ENCODE results near the gene TSPAN18. TPM values are rescaled to one million over a fixed set of nuclear protein-coding genes. Genes with fewer than 3 reads are reported as not detected.

TSPAN18 gene
- total and polyA plus RNA-seq, 2 experiments from 2014 or later = 9.5 to 21.5 TPM

DNA sequence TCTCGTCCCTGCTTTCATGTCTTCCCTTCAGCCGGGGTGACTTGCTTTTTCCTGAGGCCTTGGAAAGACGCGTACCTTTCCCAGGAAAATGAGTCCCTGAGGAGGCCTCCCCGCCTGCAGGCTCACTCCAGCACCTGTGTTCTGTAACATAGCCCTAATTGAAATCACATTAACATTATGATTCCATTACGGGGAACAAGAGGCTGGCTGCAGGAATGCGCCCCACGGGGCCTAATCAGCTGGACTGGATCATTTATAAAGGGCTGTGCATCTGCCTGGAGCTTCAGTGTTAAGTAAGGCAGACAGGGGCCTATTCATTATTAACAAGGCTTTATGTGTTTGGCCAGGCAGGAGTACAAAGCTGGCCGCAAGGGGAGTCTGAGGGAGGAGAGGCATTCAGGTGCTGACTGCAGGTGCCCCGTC lies 41.9 kb upstream of the TSPAN18 start:
- TF ChIP-seq EZH2 (IDR thresholded peaks at IDR 0.05; ENCODE audit: borderline replicate concordance) (no peak), EZH2phosphoT487 (IDR thresholded peaks at IDR 0.05; ENCODE audit: low read depth, severe bottlenecking, unreplicated experiment) (no peak)
- TF ChIP-seq, protein P1, sequence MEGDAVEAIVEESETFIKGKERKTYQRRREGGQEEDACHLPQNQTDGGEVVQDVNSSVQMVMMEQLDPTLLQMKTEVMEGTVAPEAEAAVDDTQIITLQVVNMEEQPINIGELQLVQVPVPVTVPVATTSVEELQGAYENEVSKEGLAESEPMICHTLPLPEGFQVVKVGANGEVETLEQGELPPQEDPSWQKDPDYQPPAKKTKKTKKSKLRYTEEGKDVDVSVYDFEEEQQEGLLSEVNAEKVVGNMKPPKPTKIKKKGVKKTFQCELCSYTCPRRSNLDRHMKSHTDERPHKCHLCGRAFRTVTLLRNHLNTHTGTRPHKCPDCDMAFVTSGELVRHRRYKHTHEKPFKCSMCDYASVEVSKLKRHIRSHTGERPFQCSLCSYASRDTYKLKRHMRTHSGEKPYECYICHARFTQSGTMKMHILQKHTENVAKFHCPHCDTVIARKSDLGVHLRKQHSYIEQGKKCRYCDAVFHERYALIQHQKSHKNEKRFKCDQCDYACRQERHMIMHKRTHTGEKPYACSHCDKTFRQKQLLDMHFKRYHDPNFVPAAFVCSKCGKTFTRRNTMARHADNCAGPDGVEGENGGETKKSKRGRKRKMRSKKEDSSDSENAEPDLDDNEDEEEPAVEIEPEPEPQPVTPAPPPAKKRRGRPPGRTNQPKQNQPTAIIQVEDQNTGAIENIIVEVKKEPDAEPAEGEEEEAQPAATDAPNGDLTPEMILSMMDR (IDR thresholded peaks at IDR 0.05; ENCODE audit: poor library complexity) = no peak
- no peaks in the 10 kb centered on the region for H3K9me2 ChIP-seq (replicated peaks; ENCODE audit: insufficient read depth)
- H3K9me3 ChIP-seq (ENCODE audit: low read depth) = no peaks in the 10 kb centered on the region
- H3K27ac ChIP-seq = no peak overlapping the region
- no peaks in the 10 kb centered on the region for H3K4me1 ChIP-seq (ENCODE audit: insufficient read depth)
- H3K4me3 ChIP-seq = no peak overlapping the region
- H2AFZ ChIP-seq = no peak overlapping the region
- no peaks in the 10 kb centered on the region for H3K79me2 ChIP-seq
- H3K27me3 ChIP-seq = no peaks in the 10 kb centered on the region
- no peaks in the 10 kb centered on the region for H3K36me3 ChIP-seq (replicated peaks; ENCODE audit: insufficient read depth, low read depth)
- H3K4me2 ChIP-seq = no peak overlapping the region
- 64% methylated on average over 10 of the region's 10 CpGs for WGBS (ENCODE audit: low lambda C conversion rate, missing lambda C conversion rate)
- DNase-seq (ENCODE audit: low spot score) = no peak
- H4K20me1 ChIP-seq (ENCODE audit: insufficient read depth, poor library complexity, severe bottlenecking) = no peaks in the 10 kb centered on the region

DNA sequence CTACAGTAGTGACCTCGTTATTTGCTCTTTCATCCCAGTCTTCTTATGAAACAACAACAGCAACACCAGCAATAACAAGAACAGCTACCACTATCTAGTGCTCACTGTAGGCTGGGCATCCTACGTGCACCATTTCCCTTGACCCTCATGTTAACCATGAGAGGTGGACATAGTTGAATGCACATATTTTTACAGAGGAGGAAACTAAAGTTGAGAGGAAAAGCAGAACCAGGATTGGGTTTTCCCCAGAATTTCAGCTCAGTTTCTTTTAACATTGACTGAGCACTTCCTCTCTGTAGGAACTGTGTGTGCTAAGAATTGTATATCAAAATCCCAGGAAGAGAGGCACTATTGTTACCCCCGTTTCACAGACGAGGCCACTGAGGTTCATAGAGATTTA lies 39.4 kb upstream of the TSPAN18 start:
- Histone ChIP-seq H3K4me1 (ENCODE audit: insufficient read depth) (no peaks in the 10 kb centered on the region), H3K4me2 (no peak overlapping the region), H3K79me2 (no peaks in the 10 kb centered on the region), H3K4me3 (no peak overlapping the region), H3K27me3 (no peaks in the 10 kb centered on the region), H3K9me2 (replicated peaks; ENCODE audit: insufficient read depth) (no peaks in the 10 kb centered on the region), H3K9me3 (ENCODE audit: low read depth) (no peaks in the 10 kb centered on the region), H3K27ac (no peak overlapping the region), H4K20me1 (ENCODE audit: insufficient read depth, poor library complexity, severe bottlenecking) (no peaks in the 10 kb centered on the region), H2AFZ (no peak overlapping the region), H3K36me3 (replicated peaks; ENCODE audit: insufficient read depth, low read depth) (no peaks in the 10 kb centered on the region)
- 85% methylated on average over 4 of the region's 4 CpGs for WGBS (ENCODE audit: low lambda C conversion rate, missing lambda C conversion rate)
- TF ChIP-seq EZH2 (IDR thresholded peaks at IDR 0.05; ENCODE audit: borderline replicate concordance) = no peak
- no peak for DNase-seq (ENCODE audit: low spot score)

DNA sequence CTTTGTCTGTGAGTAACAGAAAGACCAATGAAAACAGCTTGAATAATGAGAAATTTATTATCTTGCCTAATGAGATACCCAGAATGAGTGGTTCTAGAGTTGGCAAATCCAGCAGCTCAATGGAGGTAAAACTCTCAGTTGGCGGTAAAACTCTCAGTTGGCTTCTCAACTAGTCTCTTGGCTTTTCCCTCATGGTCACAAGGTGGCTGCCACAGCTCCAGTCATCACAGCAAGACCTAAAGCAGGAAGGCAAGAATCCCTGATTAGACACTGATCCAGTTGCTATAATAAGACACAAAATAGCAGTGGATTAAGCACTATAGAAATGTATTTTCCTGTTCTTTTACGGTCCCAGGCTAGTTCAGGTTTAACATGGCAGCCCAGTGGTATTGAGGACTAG lies 37.5 kb upstream of the TSPAN18 start:
- no peaks in the 10 kb centered on the region for H3K9me3 ChIP-seq (ENCODE audit: low read depth)
- 50% methylated on average over 2 of the region's 2 CpGs for WGBS (ENCODE audit: low lambda C conversion rate, missing lambda C conversion rate)
- H3K79me2 ChIP-seq = no peaks in the 10 kb centered on the region
- H3K4me2 ChIP-seq = no peak overlapping the region
- no peaks in the 10 kb centered on the region for H3K4me1 ChIP-seq (ENCODE audit: insufficient read depth)
- no peak overlapping the region for H3K27ac ChIP-seq
- H3K36me3 ChIP-seq (replicated peaks; ENCODE audit: insufficient read depth, low read depth) = no peaks in the 10 kb centered on the region
- H3K4me3 ChIP-seq = no peak overlapping the region
- no peaks in the 10 kb centered on the region for H3K27me3 ChIP-seq
- TF ChIP-seq, protein P1 (IDR thresholded peaks at IDR 0.05; ENCODE audit: poor library complexity) = no peak
- TF ChIP-seq EZH2 (IDR thresholded peaks at IDR 0.05; ENCODE audit: borderline replicate concordance) = no peak
- TF ChIP-seq EZH2phosphoT487 (IDR thresholded peaks at IDR 0.05; ENCODE audit: low read depth, severe bottlenecking, unreplicated experiment) = no peak
- no peaks in the 10 kb centered on the region for H3K9me2 ChIP-seq (replicated peaks; ENCODE audit: insufficient read depth)
- no peak overlapping the region for H2AFZ ChIP-seq
- DNase-seq (ENCODE audit: low spot score) = no peak
- no peaks in the 10 kb centered on the region for H4K20me1 ChIP-seq (ENCODE audit: insufficient read depth, poor library complexity, severe bottlenecking)

DNA sequence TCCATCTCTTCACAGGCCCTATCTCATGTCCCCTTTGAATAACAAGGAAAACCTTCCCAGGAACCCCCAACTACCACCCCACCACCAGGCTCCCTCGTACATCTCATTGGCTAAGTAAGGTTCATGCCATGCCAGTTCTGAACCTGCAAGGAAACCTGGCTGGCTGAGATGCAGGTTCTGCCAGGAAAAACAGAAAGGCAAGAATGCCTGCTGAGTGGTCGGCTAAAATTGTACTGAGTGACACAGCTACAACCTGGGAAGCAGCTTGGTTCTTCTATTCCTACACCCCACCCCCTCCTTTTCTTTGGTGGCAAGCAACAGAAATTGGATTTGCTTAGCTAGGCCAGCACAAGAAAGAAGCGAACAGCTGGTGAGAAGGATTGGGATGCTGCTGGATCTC lies 36.1 kb upstream of the TSPAN18 start:
- TF ChIP-seq EZH2phosphoT487 (IDR thresholded peaks at IDR 0.05; ENCODE audit: low read depth, severe bottlenecking, unreplicated experiment) = no peak
- TF ChIP-seq, protein P1 (IDR thresholded peaks at IDR 0.05; ENCODE audit: poor library complexity) = no peak
- no peak for TF ChIP-seq EZH2 (IDR thresholded peaks at IDR 0.05; ENCODE audit: borderline replicate concordance)
- H2AFZ ChIP-seq = no peak overlapping the region
- WGBS (ENCODE audit: low lambda C conversion rate, missing lambda C conversion rate) = 82% methylated on average over 3 of the region's 3 CpGs

More for the DNA sequence above, 36.1 kb upstream of the TSPAN18 start:
- Histone ChIP-seq H3K4me2 (no peak overlapping the region), H3K4me3 (no peak overlapping the region), H3K27ac (no peak overlapping the region), H3K9me2 (replicated peaks; ENCODE audit: insufficient read depth) (no peaks in the 10 kb centered on the region), H3K27me3 (no peaks in the 10 kb centered on the region), H3K4me1 (ENCODE audit: insufficient read depth) (no peaks in the 10 kb centered on the region), H3K79me2 (no peaks in the 10 kb centered on the region), H4K20me1 (ENCODE audit: insufficient read depth, poor library complexity, severe bottlenecking) (no peaks in the 10 kb centered on the region), H3K36me3 (replicated peaks; ENCODE audit: insufficient read depth, low read depth) (no peaks in the 10 kb centered on the region), H3K9me3 (ENCODE audit: low read depth) (no peaks in the 10 kb centered on the region)
- no peak for DNase-seq (ENCODE audit: low spot score)
